GM23338 (cell line): Measurements from ENCODE around the gene MSANTD1.

ENCODE experiments used
- ETS1 ChIP-seq: IDR thresholded peaks from 2 replicates; pipeline ENCODE4 v1.6.1; 2016; ENCODE audit warnings: antibody characterized with exemption
- EZH2 ChIP-seq: fragments of 200-600 bp; sonication (generic); IDR thresholded peaks from one replicate; pipeline ENCODE4 v1.8.0; 2017; ENCODE audit warnings: antibody characterized with exemption, mild to moderate bottlenecking, low read depth; ENCODE audit not compliant: unreplicated experiment
- EZH2phosphoT487 ChIP-seq: fragments of 200-600 bp; sonication (generic); IDR thresholded peaks from one replicate; pipeline ENCODE4 v1.8.1; 2018; ENCODE audit warnings: antibody characterized with exemption; ENCODE audit not compliant: unreplicated experiment
- NANOG ChIP-seq: IDR thresholded peaks from 2 replicates; pipeline ENCODE4 v1.6.1; 2016; ENCODE audit warnings: antibody characterized with exemption, borderline replicate concordance
- POLR2AphosphoS5 ChIP-seq: IDR thresholded peaks from 2 replicates; pipeline ENCODE4 v1.6.1; 2016; ENCODE audit warnings: antibody characterized with exemption, low read depth
- STAT1 ChIP-seq: IDR thresholded peaks from one replicate; pipeline ENCODE4 v1.6.1; 2016; ENCODE audit warnings: antibody characterized with exemption; ENCODE audit not compliant: unreplicated experiment
- TF ChIP-seq, protein P1 (sequence below), 2 experiments: fragments of 200-600 bp in 1 of 2; sonication (generic) in 1 of 2; conservative IDR thresholded peaks; 2 replicates each; pipeline versions ENCODE4 v1.5.1 to v1.6.1; 2016 to 2017; ENCODE audit warnings: antibody characterized with exemption in 2 of 2, low read depth in 2 of 2, mild to moderate bottlenecking in 2 of 2, moderate library complexity in 1 of 2
- TF ChIP-seq, protein P2 (sequence below): IDR thresholded peaks from one replicate; pipeline ENCODE4 v1.6.1; 2018; ENCODE audit warnings: antibody characterized with exemption; ENCODE audit not compliant: unreplicated experiment

GRCh38 chr4:3303565-3303824, 54.5 kb downstream of the MSANTD1 start:
- TF ChIP-seq EZH2, result no peak
- TF ChIP-seq, protein P1, sequence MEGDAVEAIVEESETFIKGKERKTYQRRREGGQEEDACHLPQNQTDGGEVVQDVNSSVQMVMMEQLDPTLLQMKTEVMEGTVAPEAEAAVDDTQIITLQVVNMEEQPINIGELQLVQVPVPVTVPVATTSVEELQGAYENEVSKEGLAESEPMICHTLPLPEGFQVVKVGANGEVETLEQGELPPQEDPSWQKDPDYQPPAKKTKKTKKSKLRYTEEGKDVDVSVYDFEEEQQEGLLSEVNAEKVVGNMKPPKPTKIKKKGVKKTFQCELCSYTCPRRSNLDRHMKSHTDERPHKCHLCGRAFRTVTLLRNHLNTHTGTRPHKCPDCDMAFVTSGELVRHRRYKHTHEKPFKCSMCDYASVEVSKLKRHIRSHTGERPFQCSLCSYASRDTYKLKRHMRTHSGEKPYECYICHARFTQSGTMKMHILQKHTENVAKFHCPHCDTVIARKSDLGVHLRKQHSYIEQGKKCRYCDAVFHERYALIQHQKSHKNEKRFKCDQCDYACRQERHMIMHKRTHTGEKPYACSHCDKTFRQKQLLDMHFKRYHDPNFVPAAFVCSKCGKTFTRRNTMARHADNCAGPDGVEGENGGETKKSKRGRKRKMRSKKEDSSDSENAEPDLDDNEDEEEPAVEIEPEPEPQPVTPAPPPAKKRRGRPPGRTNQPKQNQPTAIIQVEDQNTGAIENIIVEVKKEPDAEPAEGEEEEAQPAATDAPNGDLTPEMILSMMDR (conservative IDR thresholded peaks at IDR 0.05; ENCODE audit: low read depth in 2 of 2), result no peak
- TF ChIP-seq STAT1, result no peak
- no peak for TF ChIP-seq POLR2AphosphoS5
- TF ChIP-seq ETS1, result no peak
- TF ChIP-seq EZH2phosphoT487, result no peak
- TF ChIP-seq NANOG, result no peak
- TF ChIP-seq, protein P2, sequence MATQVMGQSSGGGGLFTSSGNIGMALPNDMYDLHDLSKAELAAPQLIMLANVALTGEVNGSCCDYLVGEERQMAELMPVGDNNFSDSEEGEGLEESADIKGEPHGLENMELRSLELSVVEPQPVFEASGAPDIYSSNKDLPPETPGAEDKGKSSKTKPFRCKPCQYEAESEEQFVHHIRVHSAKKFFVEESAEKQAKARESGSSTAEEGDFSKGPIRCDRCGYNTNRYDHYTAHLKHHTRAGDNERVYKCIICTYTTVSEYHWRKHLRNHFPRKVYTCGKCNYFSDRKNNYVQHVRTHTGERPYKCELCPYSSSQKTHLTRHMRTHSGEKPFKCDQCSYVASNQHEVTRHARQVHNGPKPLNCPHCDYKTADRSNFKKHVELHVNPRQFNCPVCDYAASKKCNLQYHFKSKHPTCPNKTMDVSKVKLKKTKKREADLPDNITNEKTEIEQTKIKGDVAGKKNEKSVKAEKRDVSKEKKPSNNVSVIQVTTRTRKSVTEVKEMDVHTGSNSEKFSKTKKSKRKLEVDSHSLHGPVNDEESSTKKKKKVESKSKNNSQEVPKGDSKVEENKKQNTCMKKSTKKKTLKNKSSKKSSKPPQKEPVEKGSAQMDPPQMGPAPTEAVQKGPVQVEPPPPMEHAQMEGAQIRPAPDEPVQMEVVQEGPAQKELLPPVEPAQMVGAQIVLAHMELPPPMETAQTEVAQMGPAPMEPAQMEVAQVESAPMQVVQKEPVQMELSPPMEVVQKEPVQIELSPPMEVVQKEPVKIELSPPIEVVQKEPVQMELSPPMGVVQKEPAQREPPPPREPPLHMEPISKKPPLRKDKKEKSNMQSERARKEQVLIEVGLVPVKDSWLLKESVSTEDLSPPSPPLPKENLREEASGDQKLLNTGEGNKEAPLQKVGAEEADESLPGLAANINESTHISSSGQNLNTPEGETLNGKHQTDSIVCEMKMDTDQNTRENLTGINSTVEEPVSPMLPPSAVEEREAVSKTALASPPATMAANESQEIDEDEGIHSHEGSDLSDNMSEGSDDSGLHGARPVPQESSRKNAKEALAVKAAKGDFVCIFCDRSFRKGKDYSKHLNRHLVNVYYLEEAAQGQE, result no peak
